GM21423 (cell line): ENCODE results near the gene NUBP1.
A peak's percentile ranks its signal among the peaks of the same experiment; 100 is the strongest.
"Not testable (repeated sequence)": the region's sequence is repeated elsewhere in the genome, so short reads cannot be mapped to it uniquely, and the experiment has no call there.

Source experiments
- ATAC-seq: cut with Tn5 transposase; IDR thresholded peaks from one replicate; pipeline ENCODE4 v1.9.1; 2021; ENCODE audit warnings: mild to moderate bottlenecking, moderate library complexity; ENCODE audit not compliant: unreplicated experiment

The NUBP1 gene

GRCh38 chr16:10750793-10751192 is 7.2 kb downstream of the NUBP1 start:
- ATAC-seq: no peak

- no peak for ATAC-seq
Measured at GRCh38 chr16:10751291-10751697, 7.7 kb downstream of the NUBP1 start.

GRCh38 chr16:10752843-10753523 is 9.3 kb downstream of the NUBP1 start:
- peak; percentile 55 for ATAC-seq

GRCh38 chr16:10753670-10754069 is 10.0 kb downstream of the NUBP1 start:
- ATAC-seq: no peak

GRCh38 chr16:10754941-10755340 is 11.3 kb downstream of the NUBP1 start:
- no peak for ATAC-seq

GRCh38 chr16:10756574-10756973 is 12.9 kb downstream of the NUBP1 start:
- no peak for ATAC-seq

- ATAC-seq: no peak
Measured at GRCh38 chr16:10760858-10761257, 17.2 kb downstream of the NUBP1 start.

GRCh38 chr16:10761373-10761772 is 17.7 kb downstream of the NUBP1 start:
- no peak for ATAC-seq

- no peak for ATAC-seq
Measured at GRCh38 chr16:10762336-10763016, 18.8 kb downstream of the NUBP1 start.

- ATAC-seq: no peak
Measured at GRCh38 chr16:10763456-10763855, 19.8 kb downstream of the NUBP1 start.

GRCh38 chr16:10765772-10766171 is 22.1 kb downstream of the NUBP1 start:
- ATAC-seq: peak; percentile 77

- no peak for ATAC-seq
Measured at GRCh38 chr16:10767127-10767526, 23.5 kb downstream of the NUBP1 start.

GRCh38 chr16:10769381-10769780 is 25.7 kb downstream of the NUBP1 start:
- no peak for ATAC-seq

- no peak for ATAC-seq
Measured at GRCh38 chr16:10770907-10771306, 27.3 kb downstream of the NUBP1 start.

- ATAC-seq: peak; percentile 81
Measured at GRCh38 chr16:10776280-10776679, 32.6 kb downstream of the NUBP1 start.

GRCh38 chr16:10776923-10777322 is 33.3 kb downstream of the NUBP1 start:
- not testable (repeated sequence) for ATAC-seq

- ATAC-seq: no peak
Measured at GRCh38 chr16:10777356-10777755, 33.7 kb downstream of the NUBP1 start.

- ATAC-seq: not testable (repeated sequence)
Measured at GRCh38 chr16:10779908-10780307, 36.3 kb downstream of the NUBP1 start.

- no peak for ATAC-seq
Measured at GRCh38 chr16:10780628-10781027, 37.0 kb downstream of the NUBP1 start.

- no peak for ATAC-seq
Measured at GRCh38 chr16:10782628-10783027, 39.0 kb downstream of the NUBP1 start.

- ATAC-seq: no peak
Measured at GRCh38 chr16:10787304-10787703, 43.7 kb downstream of the NUBP1 start.

GRCh38 chr16:10788630-10789029 is 45.0 kb downstream of the NUBP1 start:
- ATAC-seq: not testable (repeated sequence)

- no peak for ATAC-seq
Measured at GRCh38 chr16:10791048-10791447, 47.4 kb downstream of the NUBP1 start.
